Measurements from ENCODE around the gene PHF21B. TPM values are rescaled to one million over a fixed set of nuclear protein-coding genes. Genes with fewer than 3 reads are reported as not detected.
"Not testable (repeated sequence)": the region's sequence is repeated elsewhere in the genome, so short reads cannot be mapped to it uniquely, and the experiment has no call there.

PHF21B gene
- total and polyA plus RNA-seq, 2 donors, result 0.52 to 0.82 TPM

DNA sequence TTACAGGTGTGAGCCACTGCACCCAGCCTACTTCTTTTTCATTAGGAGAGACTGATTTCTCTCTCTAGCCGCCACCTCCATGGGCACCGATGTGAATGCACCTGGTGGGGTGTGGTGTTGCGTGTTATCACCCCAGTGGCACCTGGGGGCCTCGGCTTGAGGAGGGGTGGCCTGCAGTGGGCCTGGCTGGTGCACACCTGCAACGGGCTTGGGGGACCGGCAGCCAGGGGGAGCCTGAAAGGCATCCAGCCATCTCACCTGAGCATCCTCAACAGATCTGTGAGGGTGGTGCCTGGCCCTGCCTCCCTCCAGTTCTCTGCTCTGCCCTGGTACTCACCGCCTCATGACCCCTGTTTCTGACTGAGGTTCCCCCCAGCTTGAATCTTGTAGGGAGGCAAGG is 148.6 kb downstream of the PHF21B start:
- H3K9me3 ChIP-seq (ENCODE audit: control insufficient read depth in 2 of 2, insufficient read depth in 1 of 2, low read length in 1 of 2), result no peaks in the 10 kb centered on the region
- no peaks in the 10 kb centered on the region for H3K27me3 ChIP-seq (ENCODE audit: control insufficient read depth in 2 of 2, insufficient read depth in 1 of 2, low read length in 1 of 2)
- no peaks in the 10 kb centered on the region for H3K36me3 ChIP-seq (ENCODE audit: control insufficient read depth in 2 of 2, insufficient read depth in 2 of 2, low read length in 1 of 2)
- DNase-seq (ENCODE audit: low read depth in 6 of 9, low spot score in 9 of 9), result no peak
- H3K27ac ChIP-seq (ENCODE audit: low read depth in 1 of 2, low read length in 1 of 2), result no peak overlapping the region
- no peak overlapping the region for H3K4me3 ChIP-seq (ENCODE audit: low read length in 2 of 2)
- WGBS, result 95% methylated on average over 7 of the region's 7 CpGs
- no peaks in the 10 kb centered on the region for H3K4me1 ChIP-seq (ENCODE audit: control insufficient read depth in 2 of 2, insufficient read depth in 2 of 2, low read length in 2 of 2)

DNA sequence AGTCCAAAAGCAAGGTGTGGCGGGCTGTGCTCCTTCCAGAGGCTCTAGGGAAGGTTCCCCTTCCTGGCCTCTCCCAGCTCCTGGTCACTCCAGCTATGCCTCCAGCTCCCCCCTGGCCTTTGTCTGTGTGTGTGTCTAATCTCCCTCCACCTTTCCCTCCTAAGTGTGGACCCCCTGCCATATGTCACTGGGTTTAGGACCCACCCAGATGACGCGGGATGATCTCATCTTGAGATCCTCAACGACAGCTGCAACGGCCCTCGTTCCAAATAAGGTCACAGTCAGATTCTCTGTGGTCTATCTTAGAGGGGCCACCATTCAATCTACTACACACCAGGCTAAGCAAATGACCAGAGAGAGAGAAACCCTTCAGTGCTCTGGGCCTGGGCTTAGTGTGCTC is 149.5 kb downstream of the PHF21B start:
- no peaks in the 10 kb centered on the region for H3K27me3 ChIP-seq (ENCODE audit: control insufficient read depth in 2 of 2, insufficient read depth in 1 of 2, low read length in 1 of 2)
- no peak overlapping the region for H3K27ac ChIP-seq (ENCODE audit: low read depth in 1 of 2, low read length in 1 of 2)
- WGBS, result 94% methylated on average over 6 of the region's 6 CpGs
- DNase-seq (ENCODE audit: low read depth in 6 of 9, low spot score in 9 of 9), result no peak
- H3K4me3 ChIP-seq (ENCODE audit: low read length in 2 of 2), result no peak overlapping the region
- no peaks in the 10 kb centered on the region for H3K36me3 ChIP-seq (ENCODE audit: control insufficient read depth in 2 of 2, insufficient read depth in 2 of 2, low read length in 1 of 2)
- no peaks in the 10 kb centered on the region for H3K4me1 ChIP-seq (ENCODE audit: control insufficient read depth in 2 of 2, insufficient read depth in 2 of 2, low read length in 2 of 2)
- no peaks in the 10 kb centered on the region for H3K9me3 ChIP-seq (ENCODE audit: control insufficient read depth in 2 of 2, insufficient read depth in 1 of 2, low read length in 1 of 2)

DNA sequence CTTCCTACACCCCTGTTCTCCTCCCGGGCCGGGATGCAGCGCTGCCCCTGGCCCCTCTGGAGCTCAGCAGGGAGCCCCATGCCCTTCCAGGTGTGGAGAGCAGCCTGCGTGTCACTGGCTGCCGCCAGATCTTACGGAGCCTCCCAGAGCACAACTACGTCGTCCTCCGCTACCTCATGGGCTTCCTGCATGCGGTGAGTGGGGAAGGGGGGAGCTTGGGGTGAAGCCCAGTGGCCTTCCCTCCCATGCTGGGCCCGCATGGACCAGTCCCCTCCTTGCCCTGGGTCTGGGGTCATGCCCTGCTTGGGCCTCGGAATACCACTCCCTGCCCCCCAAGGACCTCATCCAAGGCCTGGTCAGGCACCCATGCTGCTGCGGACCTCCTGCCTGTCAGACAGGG is 150.2 kb downstream of the PHF21B start:
- DNase-seq (ENCODE audit: low read depth in 6 of 9, low spot score in 9 of 9), result no peak
- Histone ChIP-seq H3K36me3 (ENCODE audit: control insufficient read depth in 2 of 2, insufficient read depth in 2 of 2, low read length in 1 of 2) (no peaks in the 10 kb centered on the region), H3K4me3 (ENCODE audit: low read length in 2 of 2) (no peak overlapping the region), H3K27ac (ENCODE audit: low read depth in 1 of 2, low read length in 1 of 2) (no peak overlapping the region), H3K9me3 (ENCODE audit: control insufficient read depth in 2 of 2, insufficient read depth in 1 of 2, low read length in 1 of 2) (no peaks in the 10 kb centered on the region), H3K27me3 (ENCODE audit: control insufficient read depth in 2 of 2, insufficient read depth in 1 of 2, low read length in 1 of 2) (no peaks in the 10 kb centered on the region), H3K4me1 (ENCODE audit: control insufficient read depth in 2 of 2, insufficient read depth in 2 of 2, low read length in 2 of 2) (no peaks in the 10 kb centered on the region)
- WGBS, result 90% methylated on average over 13 of the region's 13 CpGs

DNA sequence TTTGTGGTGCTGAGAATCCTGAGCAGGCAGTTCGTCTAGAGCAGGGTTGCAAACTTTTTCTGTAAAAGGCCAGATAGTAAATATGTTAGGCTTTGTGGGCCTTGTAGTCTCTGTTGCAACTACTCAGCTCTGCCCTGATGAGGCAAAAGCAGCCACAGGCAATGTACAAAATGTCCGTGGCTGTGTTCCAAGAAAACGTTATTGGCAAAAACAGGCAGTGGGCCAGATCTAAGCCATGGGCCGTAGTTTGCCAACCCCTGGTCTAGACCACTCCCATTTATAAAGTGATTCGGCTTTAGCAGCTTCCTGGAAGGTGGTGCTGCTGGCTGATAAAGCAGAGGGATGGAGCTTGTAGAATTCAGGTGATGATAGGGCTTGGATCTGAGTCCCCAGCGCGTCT is 151.0 kb downstream of the PHF21B start:
- H3K4me1 ChIP-seq (ENCODE audit: control insufficient read depth in 2 of 2, insufficient read depth in 2 of 2, low read length in 2 of 2); H3K4me3 ChIP-seq (ENCODE audit: low read length in 2 of 2); H3K36me3 ChIP-seq (ENCODE audit: control insufficient read depth in 2 of 2, insufficient read depth in 2 of 2, low read length in 1 of 2); H3K27me3 ChIP-seq (ENCODE audit: control insufficient read depth in 2 of 2, insufficient read depth in 1 of 2, low read length in 1 of 2); H3K27ac ChIP-seq (ENCODE audit: low read depth in 1 of 2, low read length in 1 of 2); DNase-seq (ENCODE audit: low read depth in 6 of 9, low spot score in 9 of 9); H3K9me3 ChIP-seq (ENCODE audit: control insufficient read depth in 2 of 2, insufficient read depth in 1 of 2, low read length in 1 of 2): not testable (repeated sequence)
- 89% methylated on average over 6 of the region's 7 CpGs for WGBS

DNA sequence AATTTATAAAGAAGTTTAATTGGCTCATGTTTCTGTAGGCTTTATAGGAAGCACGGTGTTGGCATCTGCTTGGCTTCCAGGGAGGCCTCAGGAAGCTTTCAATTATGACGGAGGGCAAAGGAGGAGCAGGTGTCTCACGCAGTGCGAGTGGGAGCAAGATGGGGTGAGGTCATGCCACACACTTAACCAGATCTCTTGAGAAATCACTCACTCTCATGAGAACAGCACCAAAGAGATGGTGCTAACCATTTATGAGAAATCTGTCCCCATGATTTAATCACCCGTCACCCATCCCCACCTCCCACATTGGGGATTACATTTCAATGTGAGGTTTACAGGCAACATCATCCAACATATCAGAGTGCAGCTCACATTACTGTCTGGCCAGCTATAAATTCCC is 153.9 kb downstream of the PHF21B start:
- no peaks in the 10 kb centered on the region for H3K27me3 ChIP-seq (ENCODE audit: control insufficient read depth in 2 of 2, insufficient read depth in 1 of 2, low read length in 1 of 2)
- WGBS, result 93% methylated on average over 5 of the region's 5 CpGs
- no peaks in the 10 kb centered on the region for H3K9me3 ChIP-seq (ENCODE audit: control insufficient read depth in 2 of 2, insufficient read depth in 1 of 2, low read length in 1 of 2)
- no peaks in the 10 kb centered on the region for H3K36me3 ChIP-seq (ENCODE audit: control insufficient read depth in 2 of 2, insufficient read depth in 2 of 2, low read length in 1 of 2)
- H3K4me1 ChIP-seq (ENCODE audit: control insufficient read depth in 2 of 2, insufficient read depth in 2 of 2, low read length in 2 of 2), result no peaks in the 10 kb centered on the region
- no peak overlapping the region for H3K4me3 ChIP-seq (ENCODE audit: low read length in 2 of 2)
- no peak for DNase-seq (ENCODE audit: low read depth in 6 of 9, low spot score in 9 of 9)
- H3K27ac ChIP-seq (ENCODE audit: low read depth in 1 of 2, low read length in 1 of 2), result no peak overlapping the region

DNA sequence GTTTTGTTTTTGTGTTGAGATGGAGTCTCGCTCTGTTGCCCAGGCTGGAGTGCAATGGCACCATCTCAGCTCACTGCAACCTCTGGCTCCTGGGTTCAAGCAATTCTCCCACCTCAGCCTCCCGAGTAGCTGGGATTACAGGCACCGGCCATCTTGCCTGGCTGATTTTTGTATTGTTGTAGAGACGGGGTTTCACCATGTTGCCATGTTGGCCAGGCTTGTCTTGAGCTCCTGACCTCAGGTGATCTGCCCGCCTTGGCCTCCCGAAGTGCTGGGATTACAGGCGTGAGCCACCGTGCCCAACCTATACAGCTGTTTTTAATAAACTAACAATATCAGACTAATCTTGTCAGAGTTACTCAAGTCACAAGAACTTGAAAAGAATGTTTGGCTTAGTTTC is 155.2 kb downstream of the PHF21B start:
- H3K9me3 ChIP-seq (ENCODE audit: control insufficient read depth in 2 of 2, insufficient read depth in 1 of 2, low read length in 1 of 2); H3K4me3 ChIP-seq (ENCODE audit: low read length in 2 of 2); H3K27ac ChIP-seq (ENCODE audit: low read depth in 1 of 2, low read length in 1 of 2); H3K36me3 ChIP-seq (ENCODE audit: control insufficient read depth in 2 of 2, insufficient read depth in 2 of 2, low read length in 1 of 2); DNase-seq (ENCODE audit: low read depth in 6 of 9, low spot score in 9 of 9); H3K27me3 ChIP-seq (ENCODE audit: control insufficient read depth in 2 of 2, insufficient read depth in 1 of 2, low read length in 1 of 2); H3K4me1 ChIP-seq (ENCODE audit: control insufficient read depth in 2 of 2, insufficient read depth in 2 of 2, low read length in 2 of 2): not testable (repeated sequence)
- WGBS, result 97% methylated on average over 8 of the region's 8 CpGs

DNA sequence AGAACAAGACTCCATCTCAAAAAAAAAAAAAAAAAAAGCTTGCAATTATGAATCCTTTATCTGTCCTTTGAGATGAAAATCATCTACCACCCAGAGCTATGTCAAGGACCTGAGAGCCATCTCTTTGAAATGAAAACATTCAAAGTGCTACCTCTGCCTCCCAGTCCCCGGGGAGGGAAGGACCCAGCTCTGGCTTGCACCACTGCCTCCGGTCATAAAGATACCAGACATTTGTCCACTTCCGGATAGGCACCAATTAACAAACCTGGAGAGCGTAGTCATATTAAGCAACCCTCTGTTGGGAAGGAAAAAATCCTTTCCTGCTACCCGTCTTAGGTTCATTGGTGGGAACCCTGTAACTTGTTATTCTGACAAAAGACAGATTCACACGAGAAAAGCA is 158.9 kb downstream of the PHF21B start:
- Histone ChIP-seq H3K36me3 (ENCODE audit: control insufficient read depth in 2 of 2, insufficient read depth in 2 of 2, low read length in 1 of 2) (no peaks in the 10 kb centered on the region), H3K4me3 (ENCODE audit: low read length in 2 of 2) (no peak overlapping the region), H3K27ac (ENCODE audit: low read depth in 1 of 2, low read length in 1 of 2) (no peak overlapping the region), H3K4me1 (ENCODE audit: control insufficient read depth in 2 of 2, insufficient read depth in 2 of 2, low read length in 2 of 2) (no peaks in the 10 kb centered on the region), H3K9me3 (ENCODE audit: control insufficient read depth in 2 of 2, insufficient read depth in 1 of 2, low read length in 1 of 2) (no peaks in the 10 kb centered on the region), H3K27me3 (ENCODE audit: control insufficient read depth in 2 of 2, insufficient read depth in 1 of 2, low read length in 1 of 2) (no peaks in the 10 kb centered on the region)
- WGBS, result 84% methylated on average over 6 of the region's 6 CpGs
- DNase-seq (ENCODE audit: low read depth in 6 of 9, low spot score in 9 of 9), result no peak

DNA sequence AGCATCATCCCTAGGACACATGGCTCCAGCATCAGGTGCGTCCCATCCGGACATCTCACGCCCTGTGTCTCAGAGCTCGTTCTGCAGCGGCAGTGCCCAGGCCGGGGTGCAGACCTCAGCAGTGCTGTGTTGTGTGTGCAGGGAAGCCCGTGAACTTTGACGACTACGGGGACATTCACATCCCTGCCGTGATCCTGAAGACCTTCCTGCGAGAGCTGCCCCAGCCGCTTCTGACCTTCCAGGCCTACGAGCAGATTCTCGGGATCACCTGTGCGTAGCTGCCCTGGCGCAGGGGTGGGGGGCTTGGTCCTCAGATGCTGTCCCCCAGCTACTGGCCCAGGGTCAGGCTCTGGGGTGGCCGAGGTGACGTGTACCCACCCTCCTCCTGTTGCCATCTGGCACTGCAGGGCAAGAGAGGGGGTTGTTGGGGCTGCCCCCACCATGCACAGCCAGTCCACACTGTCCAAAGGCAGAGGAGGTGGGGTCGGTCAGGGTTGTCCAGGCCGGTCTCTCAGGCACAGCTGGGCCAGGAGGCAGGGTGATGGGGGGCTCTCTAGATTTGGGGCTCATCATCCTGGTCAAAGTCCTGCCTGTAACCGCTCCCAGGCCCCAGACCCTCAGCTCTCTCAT is 160.9 kb downstream of the PHF21B start:
- WGBS, result 94% methylated on average over 21 of the region's 21 CpGs
- Histone ChIP-seq H3K27ac (ENCODE audit: low read depth in 1 of 2, low read length in 1 of 2) (no peak overlapping the region), H3K36me3 (ENCODE audit: control insufficient read depth in 2 of 2, insufficient read depth in 2 of 2, low read length in 1 of 2) (no peaks in the 10 kb centered on the region), H3K4me1 (ENCODE audit: control insufficient read depth in 2 of 2, insufficient read depth in 2 of 2, low read length in 2 of 2) (no peaks in the 10 kb centered on the region), H3K4me3 (ENCODE audit: low read length in 2 of 2) (no peak overlapping the region), H3K9me3 (ENCODE audit: control insufficient read depth in 2 of 2, insufficient read depth in 1 of 2, low read length in 1 of 2) (no peaks in the 10 kb centered on the region), H3K27me3 (ENCODE audit: control insufficient read depth in 2 of 2, insufficient read depth in 1 of 2, low read length in 1 of 2) (no peaks in the 10 kb centered on the region)
- no peak for DNase-seq (ENCODE audit: low read depth in 6 of 9, low spot score in 9 of 9)

DNA sequence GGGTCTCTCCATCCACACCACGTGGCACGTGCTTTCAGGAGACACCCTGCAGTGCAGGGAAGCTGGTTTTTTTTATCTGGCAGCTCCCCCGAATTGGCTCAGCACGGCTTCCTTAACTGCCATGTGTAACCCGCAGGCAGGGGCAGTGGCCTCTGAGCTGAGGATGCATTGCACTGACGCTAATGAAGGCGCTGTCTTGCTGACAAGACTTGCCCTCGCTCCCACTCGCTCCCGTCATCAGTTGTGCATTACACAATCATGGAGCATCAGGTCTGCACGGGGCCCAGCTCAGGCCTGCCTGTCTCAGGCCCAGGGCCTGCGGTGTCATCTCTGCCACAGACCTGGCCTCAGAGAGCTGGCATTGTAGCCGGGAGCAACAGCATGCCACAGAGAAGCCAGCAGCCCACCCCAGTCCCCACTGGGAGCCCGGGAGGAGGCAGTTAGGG is 161.5 kb downstream of the PHF21B start:
- no peaks in the 10 kb centered on the region for H3K9me3 ChIP-seq (ENCODE audit: control insufficient read depth in 2 of 2, insufficient read depth in 1 of 2, low read length in 1 of 2)
- no peak overlapping the region for H3K27ac ChIP-seq (ENCODE audit: low read depth in 1 of 2, low read length in 1 of 2)
- H3K27me3 ChIP-seq (ENCODE audit: control insufficient read depth in 2 of 2, insufficient read depth in 1 of 2, low read length in 1 of 2), result no peaks in the 10 kb centered on the region
- H3K4me1 ChIP-seq (ENCODE audit: control insufficient read depth in 2 of 2, insufficient read depth in 2 of 2, low read length in 2 of 2), result no peaks in the 10 kb centered on the region
- no peak for DNase-seq (ENCODE audit: low read depth in 6 of 9, low spot score in 9 of 9)
- no peak overlapping the region for H3K4me3 ChIP-seq (ENCODE audit: low read length in 2 of 2)
- WGBS, result 94% methylated on average over 14 of the region's 14 CpGs
- H3K36me3 ChIP-seq (ENCODE audit: control insufficient read depth in 2 of 2, insufficient read depth in 2 of 2, low read length in 1 of 2), result no peaks in the 10 kb centered on the region

DNA sequence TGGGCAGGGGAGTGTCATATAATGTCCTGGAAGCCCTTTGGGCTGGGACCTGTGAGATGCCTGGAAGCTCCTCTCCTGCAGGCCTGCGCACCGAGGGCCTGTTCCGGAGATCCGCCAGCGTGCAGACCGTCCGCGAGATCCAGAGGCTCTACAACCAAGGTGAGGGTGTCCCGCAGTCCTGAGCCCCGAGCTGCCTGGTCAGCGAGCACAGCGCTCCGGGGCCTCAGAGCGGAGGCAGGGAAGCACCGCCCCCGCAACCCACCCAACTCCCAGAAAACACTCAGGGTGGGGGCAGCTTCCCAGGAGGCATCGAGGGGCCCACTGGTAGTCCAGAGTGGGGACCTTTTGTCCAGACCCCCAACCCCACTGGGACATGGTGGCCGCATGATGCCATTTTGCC is 161.9 kb downstream of the PHF21B start:
- H3K27ac ChIP-seq (ENCODE audit: low read depth in 1 of 2, low read length in 1 of 2), result no peak overlapping the region
- H3K4me1 ChIP-seq (ENCODE audit: control insufficient read depth in 2 of 2, insufficient read depth in 2 of 2, low read length in 2 of 2), result no peaks in the 10 kb centered on the region
- H3K36me3 ChIP-seq (ENCODE audit: control insufficient read depth in 2 of 2, insufficient read depth in 2 of 2, low read length in 1 of 2), result no peaks in the 10 kb centered on the region
- H3K9me3 ChIP-seq (ENCODE audit: control insufficient read depth in 2 of 2, insufficient read depth in 1 of 2, low read length in 1 of 2), result no peaks in the 10 kb centered on the region
- no peak for DNase-seq (ENCODE audit: low read depth in 6 of 9, low spot score in 9 of 9)
- no peaks in the 10 kb centered on the region for H3K27me3 ChIP-seq (ENCODE audit: control insufficient read depth in 2 of 2, insufficient read depth in 1 of 2, low read length in 1 of 2)
- no peak overlapping the region for H3K4me3 ChIP-seq (ENCODE audit: low read length in 2 of 2)
- WGBS, result 98% methylated on average over 18 of the region's 18 CpGs

Measured in thymus (tissue), 11 donors.